HAP-1 (cell line): Measurements from ENCODE around the gene AATF.

Source experiments
- DNase-seq, 2 experiments: peaks; one replicate each; pipeline ENCODE4 v3.0.0-alpha.2; 2016 to 2020; ENCODE audit warnings: low spot score in 2 of 2
- H3K27me3 ChIP-seq: fragments of 250-450 bp; sonication (Bioruptor Pico); 2 replicates; pipeline ENCODE4 v1.5.1; 2020; ENCODE audit warnings: low read depth, mild to moderate bottlenecking, moderate library complexity
- H3K36me3 ChIP-seq: fragments of 250-450 bp; sonication (Bioruptor Pico); replicated peaks from 2 replicates; pipeline ENCODE4 v1.5.1; 2020; ENCODE audit warnings: mild to moderate bottlenecking
- H3K4me1 ChIP-seq: fragments of 250-450 bp; sonication (Bioruptor Pico); 2 replicates; pipeline ENCODE4 v1.5.1; 2020; ENCODE audit warnings: mild to moderate bottlenecking
- H3K4me3 ChIP-seq: fragments of 250-450 bp; sonication (Bioruptor Pico); 2 replicates; pipeline ENCODE4 v1.5.1; 2020; ENCODE audit warnings: mild to moderate bottlenecking, moderate library complexity
- H3K9me3 ChIP-seq: fragments of 250-450 bp; sonication (Bioruptor Pico); 2 replicates; pipeline ENCODE4 v1.5.1; 2020; ENCODE audit warnings: mild to moderate bottlenecking, moderate library complexity
- in situ Hi-C: fragments of 300-500 bp; cut with MboI; formaldehyde crosslinking; loops from 3 replicates; pipeline ENCODE4 v1.14.3; 2020; ENCODE audit warnings: low sequenced_read_pairs, inconsistent platforms, mixed read lengths

AATF gene

GRCh38 chr17:36951084-36951789 is 2.5 kb downstream of the AATF start:
- no peak overlapping the region; the same call in 1 of the 2 replicates for H3K4me3 ChIP-seq
- DNase-seq: no peak
- H3K4me1 ChIP-seq: peaks cover 16% of the 10 kb centered on the region
- no peaks in the 10 kb centered on the region for H3K27me3 ChIP-seq
- in situ Hi-C loops: no loop called here
- no peaks in the 10 kb centered on the region for H3K9me3 ChIP-seq
- H3K36me3 ChIP-seq: peaks cover 56% of the 10 kb centered on the region

GRCh38 chr17:36971508-36971907 is 22.8 kb downstream of the AATF start:
- peaks cover 19% of the 10 kb centered on the region for H3K36me3 ChIP-seq
- no peaks in the 10 kb centered on the region for H3K27me3 ChIP-seq
- H3K4me3 ChIP-seq: no peak overlapping the region
- H3K9me3 ChIP-seq: no peaks in the 10 kb centered on the region
- no peak for DNase-seq
- peaks cover 48% of the 10 kb centered on the region for H3K4me1 ChIP-seq
- in situ Hi-C loops: no loop called here

DNA sequence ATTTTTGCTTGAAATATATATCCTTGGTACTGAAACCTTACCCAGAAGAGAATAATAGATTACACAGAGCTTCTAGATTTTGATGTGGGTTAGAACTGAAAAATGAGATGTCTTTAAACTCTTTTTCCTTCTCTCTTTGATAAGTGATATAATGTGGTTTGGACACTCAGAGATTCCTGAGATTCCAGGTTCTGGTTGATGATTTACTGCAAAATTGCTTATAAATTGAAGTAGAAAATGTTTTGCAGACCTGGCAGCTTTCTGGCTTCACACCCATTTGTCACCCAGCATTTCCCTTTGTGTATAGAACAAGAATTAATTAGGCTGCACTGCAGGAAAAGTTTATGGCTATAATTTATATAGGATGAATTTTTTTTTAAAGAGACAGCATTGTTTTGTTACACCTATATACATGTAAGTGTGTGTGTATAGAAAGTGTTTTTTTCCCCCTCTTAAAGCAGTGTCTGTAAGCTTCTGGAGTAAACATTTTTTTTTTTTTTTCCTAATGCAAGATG is 23.5 kb downstream of the AATF start:
- Histone ChIP-seq H3K9me3 (no peaks in the 10 kb centered on the region), H3K4me1 (peaks cover 55% of the 10 kb centered on the region), H3K36me3 (peaks cover 15% of the 10 kb centered on the region), H3K27me3 (no peaks in the 10 kb centered on the region), H3K4me3 (no peak overlapping the region)
- no peak for DNase-seq
- in situ Hi-C loops: no loop called here

DNA sequence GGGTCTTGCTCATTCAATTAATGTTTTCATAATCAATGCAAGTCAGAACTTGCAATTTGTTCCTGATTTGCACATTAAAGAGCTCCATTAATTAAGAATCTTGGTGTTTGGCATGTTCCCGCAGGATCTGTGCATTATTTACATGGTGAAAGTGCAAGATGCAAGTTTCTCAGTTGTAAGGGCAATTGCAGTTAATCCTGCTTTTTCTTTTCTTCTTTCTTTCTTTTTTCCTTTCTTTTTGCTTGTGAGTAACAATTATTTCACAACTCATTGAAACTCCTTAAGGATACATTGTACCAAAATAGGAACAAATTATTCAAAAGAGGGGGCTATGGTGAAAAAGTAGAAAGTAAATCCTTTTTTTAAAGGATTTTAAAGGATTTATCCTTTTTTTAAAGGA is 24.2 kb downstream of the AATF start:
- no peaks in the 10 kb centered on the region for H3K27me3 ChIP-seq
- H3K9me3 ChIP-seq: no peaks in the 10 kb centered on the region
- no peak overlapping the region for H3K4me3 ChIP-seq
- peak in 1 of 2 experiments; percentile 60 for DNase-seq
- peaks cover 61% of the 10 kb centered on the region for H3K4me1 ChIP-seq
- peaks cover 14% of the 10 kb centered on the region for H3K36me3 ChIP-seq
- in situ Hi-C loops: no loop called here

DNA sequence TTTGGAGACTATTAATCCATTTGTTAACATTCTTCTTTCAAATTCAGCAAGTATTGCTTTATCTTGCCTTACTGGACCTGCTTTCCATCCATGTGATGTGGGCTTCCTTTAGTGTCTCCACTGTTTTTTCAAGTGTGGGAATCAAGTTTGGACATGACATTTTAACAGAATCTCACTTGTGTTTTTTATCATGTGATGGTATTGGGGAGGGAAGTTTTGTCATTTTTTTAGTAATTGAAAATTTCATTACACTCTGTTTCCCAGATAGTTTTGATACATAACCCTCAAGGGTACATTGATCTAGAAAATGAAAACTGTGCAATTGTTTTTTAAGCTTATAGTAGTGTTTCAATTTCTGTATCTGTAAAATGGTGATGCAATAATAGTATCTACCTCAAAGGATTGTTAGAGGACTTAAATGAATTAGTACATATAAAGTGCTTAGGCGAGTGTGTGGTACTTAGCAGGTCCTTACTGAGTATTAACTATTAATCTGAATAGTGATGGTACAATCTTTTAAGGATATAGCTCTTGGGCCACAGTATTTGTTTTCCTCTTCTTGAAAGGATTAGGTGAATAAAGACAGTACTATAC is 27.3 kb downstream of the AATF start:
- Histone ChIP-seq H3K27me3 (no peaks in the 10 kb centered on the region), H3K36me3 (no peaks in the 10 kb centered on the region; the same call in 1 of the 2 replicates), H3K4me1 (peaks cover 86% of the 10 kb centered on the region), H3K9me3 (no peaks in the 10 kb centered on the region), H3K4me3 (no peak overlapping the region)
- in situ Hi-C loops: no loop called here
- no peak for DNase-seq

DNA sequence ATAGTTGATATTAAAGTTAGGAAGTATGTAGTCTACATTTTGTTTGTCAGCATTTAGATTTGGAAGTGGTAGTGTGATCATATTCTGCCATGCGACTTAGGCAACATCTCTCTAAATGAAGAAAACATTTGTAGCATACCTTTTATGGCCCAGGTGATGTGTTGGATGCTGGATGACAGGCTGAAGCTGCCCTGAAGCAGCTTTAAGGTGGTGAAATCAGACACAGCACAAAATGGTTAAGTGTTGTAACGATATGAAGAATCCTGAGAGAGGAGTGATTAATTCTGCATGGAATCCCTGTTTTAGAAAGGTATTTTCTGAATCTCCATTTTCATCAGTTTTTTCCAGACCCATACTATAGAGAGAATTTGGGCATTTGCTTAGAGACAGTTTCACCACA is 28.3 kb downstream of the AATF start:
- peaks cover 76% of the 10 kb centered on the region for H3K4me1 ChIP-seq
- in situ Hi-C loops: no loop called here
- no peak overlapping the region for H3K4me3 ChIP-seq
- no peaks in the 10 kb centered on the region for H3K9me3 ChIP-seq
- H3K36me3 ChIP-seq: no peaks in the 10 kb centered on the region
- DNase-seq: no peak
- no peaks in the 10 kb centered on the region for H3K27me3 ChIP-seq

DNA sequence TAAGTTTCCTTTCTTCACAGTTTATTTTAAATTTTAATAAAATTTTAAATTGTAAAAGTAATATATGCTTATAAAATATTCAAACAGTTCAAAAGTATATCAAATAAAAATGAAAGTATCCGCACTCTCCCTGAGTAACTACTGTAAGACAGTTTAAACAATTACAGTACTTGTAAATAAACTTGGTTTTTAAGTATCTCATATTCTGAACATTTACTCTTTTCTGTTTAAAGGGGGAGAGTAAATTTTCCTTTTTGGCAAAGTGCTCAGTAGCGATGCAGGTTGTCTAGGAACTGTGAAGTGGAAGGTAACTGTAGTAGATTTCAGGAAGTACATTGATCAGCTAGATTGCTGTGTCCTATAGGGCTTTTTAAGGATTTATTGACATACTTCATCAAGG is 28.8 kb downstream of the AATF start:
- H3K9me3 ChIP-seq: no peaks in the 10 kb centered on the region
- DNase-seq: no peak
- H3K4me1 ChIP-seq: peaks cover 70% of the 10 kb centered on the region
- no peak overlapping the region for H3K4me3 ChIP-seq
- H3K36me3 ChIP-seq: no peaks in the 10 kb centered on the region
- H3K27me3 ChIP-seq: no peaks in the 10 kb centered on the region
- in situ Hi-C loops: no loop called here

- in situ Hi-C loops: no loop called here
- Histone ChIP-seq H3K4me3 (no peak overlapping the region), H3K36me3 (no peaks in the 10 kb centered on the region), H3K9me3 (no peaks in the 10 kb centered on the region), H3K27me3 (no peaks in the 10 kb centered on the region), H3K4me1 (peaks cover 58% of the 10 kb centered on the region)
- DNase-seq: peak; percentile 38 to 84
Measured at GRCh38 chr17:36978810-36979564, 30.2 kb downstream of the AATF start.

GRCh38 chr17:36979565-36979941 is 30.8 kb downstream of the AATF start:
- no peak for DNase-seq
- in situ Hi-C loops: no loop called here

DNA sequence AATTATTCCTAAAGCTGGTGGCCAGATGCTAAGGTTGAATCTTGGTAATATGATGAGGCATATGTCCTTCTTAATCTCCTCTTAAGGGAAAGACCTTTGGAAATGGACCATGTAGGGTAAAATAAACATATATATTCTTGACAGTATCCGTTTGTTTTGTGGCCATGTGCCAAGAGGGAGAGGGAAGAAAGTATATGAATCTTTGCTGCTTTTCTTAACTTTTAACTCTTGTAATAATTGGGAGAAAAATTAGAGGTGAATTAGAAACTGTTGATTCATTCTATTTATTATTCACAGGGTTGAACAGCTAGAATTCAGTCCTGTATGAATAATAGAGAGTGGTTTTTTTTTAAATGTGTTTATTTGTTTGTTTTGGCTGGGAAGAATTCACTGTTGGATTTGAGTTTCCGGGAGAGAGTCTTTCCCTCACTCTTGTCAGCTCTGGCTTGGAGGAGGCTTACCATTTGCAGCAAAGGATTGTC is 31.6 kb downstream of the AATF start:
- in situ Hi-C loops: no loop called here
- DNase-seq: no peak
- Histone ChIP-seq H3K27me3 (no peaks in the 10 kb centered on the region), H3K9me3 (no peaks in the 10 kb centered on the region), H3K36me3 (no peaks in the 10 kb centered on the region), H3K4me3 (no peak overlapping the region), H3K4me1 (peaks cover 48% of the 10 kb centered on the region)

More at GRCh38 chr17:36979565-36979941, 30.8 kb downstream of the AATF start:
- no peaks in the 10 kb centered on the region for H3K9me3 ChIP-seq
- H3K27me3 ChIP-seq: no peaks in the 10 kb centered on the region
- H3K4me3 ChIP-seq: no peak overlapping the region
- no peaks in the 10 kb centered on the region for H3K36me3 ChIP-seq
- H3K4me1 ChIP-seq: peaks cover 52% of the 10 kb centered on the region

GRCh38 chr17:36983618-36984017 is 34.9 kb downstream of the AATF start:
- in situ Hi-C loops: no loop called here
- no peak overlapping the region for H3K4me3 ChIP-seq
- peaks cover 19% of the 10 kb centered on the region for H3K4me1 ChIP-seq
- no peaks in the 10 kb centered on the region for H3K9me3 ChIP-seq
- peaks cover 17% of the 10 kb centered on the region for H3K36me3 ChIP-seq
- no peak for DNase-seq
- H3K27me3 ChIP-seq: no peaks in the 10 kb centered on the region

DNA sequence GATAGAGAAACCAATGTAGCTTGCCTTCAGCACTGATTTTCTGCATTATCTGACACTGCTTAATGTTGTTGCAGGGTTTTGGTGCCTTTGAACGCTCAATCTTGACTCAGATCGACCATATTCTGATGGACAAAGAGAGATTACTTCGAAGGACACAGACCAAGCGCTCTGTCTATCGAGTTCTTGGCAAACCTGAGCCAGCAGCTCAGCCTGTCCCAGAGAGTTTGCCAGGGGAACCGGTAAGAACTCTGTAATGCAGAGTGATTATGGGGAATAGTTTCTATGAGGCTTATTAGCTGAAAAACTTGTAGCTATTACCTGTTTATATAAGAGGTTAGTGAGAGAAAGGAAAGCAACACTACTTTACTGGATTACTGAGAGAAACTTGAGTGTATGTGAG is 40.4 kb downstream of the AATF start:
- in situ Hi-C loops: no loop called here
- DNase-seq: no peak
- Histone ChIP-seq H3K4me3 (no peak overlapping the region), H3K36me3 (peaks cover 27% of the 10 kb centered on the region), H3K27me3 (no peaks in the 10 kb centered on the region), H3K9me3 (no peaks in the 10 kb centered on the region), H3K4me1 (peaks cover 23% of the 10 kb centered on the region)

DNA sequence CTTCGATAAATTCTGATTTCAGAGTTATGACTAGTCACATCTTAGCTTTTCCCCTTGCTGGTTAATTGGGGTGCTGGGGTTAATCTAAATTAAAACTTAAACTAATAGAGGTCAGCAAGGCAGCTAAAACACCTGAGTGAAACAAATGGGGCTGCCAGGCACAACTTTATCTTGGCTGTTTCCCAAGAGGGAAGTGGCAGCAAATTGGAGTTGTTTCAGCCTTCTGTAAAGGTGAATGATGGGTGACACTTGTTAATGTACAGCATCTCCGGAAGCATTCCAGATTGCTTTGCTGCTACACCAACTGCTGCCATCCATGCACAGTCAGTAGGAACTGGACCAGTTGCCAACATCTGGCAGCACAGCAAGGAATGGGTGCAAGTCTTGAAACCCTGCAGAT is 43.9 kb downstream of the AATF start:
- H3K36me3 ChIP-seq: peaks cover 51% of the 10 kb centered on the region

GRCh38 chr17:36993227-36993626 is 44.5 kb downstream of the AATF start:
- no peaks in the 10 kb centered on the region for H3K27me3 ChIP-seq
- in situ Hi-C loops: no loop called here
- peaks cover 29% of the 10 kb centered on the region for H3K4me1 ChIP-seq
- H3K36me3 ChIP-seq: peaks cover 54% of the 10 kb centered on the region
- DNase-seq: peak; percentile 36 to 87
- H3K4me3 ChIP-seq: no peak overlapping the region
- no peaks in the 10 kb centered on the region for H3K9me3 ChIP-seq

More for the DNA sequence above, 43.9 kb downstream of the AATF start:
- H3K4me1 ChIP-seq: peaks cover 29% of the 10 kb centered on the region
- no peak overlapping the region for H3K4me3 ChIP-seq
- no peaks in the 10 kb centered on the region for H3K9me3 ChIP-seq
- in situ Hi-C loops: no loop called here
- no peak for DNase-seq
- no peaks in the 10 kb centered on the region for H3K27me3 ChIP-seq
